Measurements from ENCODE around the gene NF2. TPM values are rescaled to one million over a fixed set of nuclear protein-coding genes. Genes with fewer than 3 reads are reported as not detected.

NF2 gene
- total and polyA plus RNA-seq, 11 donors: 15.0 to 137 (median 52.1) TPM

DNA sequence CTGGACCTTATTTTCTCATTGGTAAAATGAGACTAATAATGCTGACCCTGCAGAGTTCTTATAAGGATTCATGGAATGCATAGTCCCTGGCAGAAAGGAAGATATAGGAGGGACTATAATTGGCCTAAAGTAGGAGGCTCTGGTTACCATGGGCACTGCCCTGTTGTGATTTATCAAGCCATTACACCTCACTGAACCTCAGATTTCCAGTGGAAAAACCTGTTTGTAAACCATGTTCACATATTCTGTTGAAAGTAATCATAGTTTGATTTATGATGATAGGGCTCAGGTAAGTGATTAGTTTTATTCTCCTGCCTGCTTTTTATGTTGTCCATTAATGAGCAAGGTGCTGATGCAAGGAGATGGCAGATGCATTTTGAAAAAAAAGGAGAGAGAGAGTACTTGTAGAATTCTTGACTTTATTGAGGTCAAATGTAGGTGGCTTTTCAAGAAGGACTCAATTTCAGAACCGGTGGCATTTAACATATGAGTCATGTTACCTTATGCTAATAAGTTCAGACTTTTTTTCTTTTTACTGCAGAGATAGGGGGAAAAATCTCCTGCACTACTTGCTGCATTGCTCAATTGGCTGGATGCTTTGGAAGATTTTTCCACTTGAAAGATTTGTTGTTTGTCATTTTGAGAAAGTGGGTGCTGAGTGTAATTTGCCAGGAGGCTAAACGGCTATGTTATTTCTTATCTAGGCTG lies 14.6 kb downstream of the NF2 start:
- intact Hi-C loops (cut with DNase I): no loop called here
- WGBS, 4 donors: 33 to 40% (median 39%) methylated on average over 2 of the region's 2 CpGs
- Histone ChIP-seq H3K36me3 (no peaks in the 10 kb centered on the region), H3K27ac (no peak overlapping the region), H3K4me1 (peaks cover 0 to 35% (median 21%) of the 10 kb centered on the region in 12 donors), H3K9me3 (no peaks in the 10 kb centered on the region), H3K27me3 (no peaks in the 10 kb centered on the region), H3K4me3 (no peak overlapping the region)
- ATAC-seq (peak in 1 of 4 donors; percentile 38), DNase-seq (no peak)
- TF ChIP-seq, protein P1, sequence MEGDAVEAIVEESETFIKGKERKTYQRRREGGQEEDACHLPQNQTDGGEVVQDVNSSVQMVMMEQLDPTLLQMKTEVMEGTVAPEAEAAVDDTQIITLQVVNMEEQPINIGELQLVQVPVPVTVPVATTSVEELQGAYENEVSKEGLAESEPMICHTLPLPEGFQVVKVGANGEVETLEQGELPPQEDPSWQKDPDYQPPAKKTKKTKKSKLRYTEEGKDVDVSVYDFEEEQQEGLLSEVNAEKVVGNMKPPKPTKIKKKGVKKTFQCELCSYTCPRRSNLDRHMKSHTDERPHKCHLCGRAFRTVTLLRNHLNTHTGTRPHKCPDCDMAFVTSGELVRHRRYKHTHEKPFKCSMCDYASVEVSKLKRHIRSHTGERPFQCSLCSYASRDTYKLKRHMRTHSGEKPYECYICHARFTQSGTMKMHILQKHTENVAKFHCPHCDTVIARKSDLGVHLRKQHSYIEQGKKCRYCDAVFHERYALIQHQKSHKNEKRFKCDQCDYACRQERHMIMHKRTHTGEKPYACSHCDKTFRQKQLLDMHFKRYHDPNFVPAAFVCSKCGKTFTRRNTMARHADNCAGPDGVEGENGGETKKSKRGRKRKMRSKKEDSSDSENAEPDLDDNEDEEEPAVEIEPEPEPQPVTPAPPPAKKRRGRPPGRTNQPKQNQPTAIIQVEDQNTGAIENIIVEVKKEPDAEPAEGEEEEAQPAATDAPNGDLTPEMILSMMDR (IDR thresholded peaks at IDR 0.05): no peak
- no peak for TF ChIP-seq POLR2A (IDR thresholded peaks at IDR 0.05)

DNA sequence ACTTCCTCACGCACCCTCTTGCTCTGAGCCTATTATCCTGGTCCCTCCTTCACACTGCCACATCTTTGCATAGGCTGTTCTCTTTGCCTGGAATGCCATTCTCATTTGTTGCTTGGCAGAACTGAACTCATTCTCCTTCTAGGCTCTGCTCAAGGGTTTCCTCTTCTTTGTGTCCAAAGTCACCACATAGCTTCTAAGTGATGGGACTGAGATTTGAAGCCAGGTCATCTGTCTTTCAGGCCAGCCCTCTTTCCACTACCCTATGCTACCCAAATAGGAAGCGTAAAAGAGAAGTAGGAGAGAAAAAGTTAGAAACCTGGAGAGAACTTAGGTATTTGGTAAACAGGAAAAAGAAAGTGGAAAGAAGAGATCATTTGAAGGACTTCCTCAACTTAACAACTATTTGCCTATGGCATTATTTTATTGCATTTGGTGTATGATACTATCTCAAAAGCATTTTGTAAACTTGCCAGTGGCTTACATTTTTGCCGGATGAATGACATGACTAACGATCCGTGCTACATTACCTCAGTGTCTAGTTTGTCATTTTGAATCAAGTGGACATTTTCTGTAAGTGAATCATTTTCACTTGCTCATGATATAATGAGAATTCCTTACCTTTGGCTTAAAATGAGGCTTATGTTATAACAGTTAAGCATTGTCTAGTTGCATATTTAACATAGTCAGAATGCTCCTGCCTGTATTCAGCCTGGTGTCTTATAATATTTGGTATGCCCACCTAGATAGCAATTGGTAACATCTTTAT lies 18.5 kb downstream of the NF2 start:
- peaks cover 0 to 68% (median 34%) of the 10 kb centered on the region in 12 donors for H3K4me1 ChIP-seq

DNA sequence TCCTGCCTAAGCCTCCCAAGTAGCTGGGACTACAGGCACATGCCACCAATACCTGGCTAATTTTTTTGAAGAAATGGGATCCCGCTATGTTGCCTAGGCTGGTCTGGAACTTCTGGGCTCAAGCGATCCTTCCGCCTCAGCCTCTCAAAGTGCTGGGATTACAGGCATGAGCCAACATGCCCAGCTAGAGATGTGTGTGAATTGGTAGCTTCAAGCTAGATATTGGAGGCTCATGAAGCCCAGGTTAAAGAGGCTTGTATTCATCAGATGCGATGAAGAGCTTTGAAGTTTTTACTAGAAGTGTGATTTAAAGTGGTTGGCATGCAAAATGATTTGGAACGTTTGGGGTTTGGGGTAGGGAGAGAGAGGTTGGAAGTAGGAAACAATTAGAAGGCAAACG lies 19.6 kb downstream of the NF2 start:
- Histone ChIP-seq H3K4me1 (peaks cover 0 to 64% (median 30%) of the 10 kb centered on the region in 12 donors), H3K4me3 (no peak overlapping the region), H3K27me3 (no peaks in the 10 kb centered on the region), H3K9me3 (no peaks in the 10 kb centered on the region), H3K27ac (peak overlapping the region in 1 of 12 donors; percentile 25), H3K36me3 (no peaks in the 10 kb centered on the region)
- no peak for ATAC-seq
- DNase-seq: no peak
- WGBS, 4 donors: 83 to 87% (median 86%) methylated on average over 6 of the region's 6 CpGs
- TF ChIP-seq POLR2A (IDR thresholded peaks at IDR 0.05): no peak
- TF ChIP-seq, protein P1 (IDR thresholded peaks at IDR 0.05): no peak
- intact Hi-C loops (cut with DNase I): loop anchor here in 1 of 10 donors (10.0 kb wide), 1 partner anchor 382 kb away; no protein-coding TSS in a partner anchor

More for the DNA sequence above, 18.5 kb downstream of the NF2 start:
- intact Hi-C loops (cut with DNase I): loop anchor here in 2 of 10 donors (1.0 to 10.0 kb wide), 2 partner anchors 19 to 383 kb away; partner anchors contain the start of gene NF2 (in 1 of the 2)
- WGBS, 4 donors: 30 to 42% (median 32%) methylated on average over 5 of the region's 5 CpGs
- DNase-seq (no peak), ATAC-seq (peak in 3 of 4 donors; percentile 22 to 46 (median 30))
- Histone ChIP-seq H3K9me3 (no peaks in the 10 kb centered on the region), H3K27ac (peak overlapping the region in 3 of 12 donors; percentile 33 to 61 (median 38)), H3K27me3 (no peaks in the 10 kb centered on the region), H3K36me3 (no peaks in the 10 kb centered on the region), H3K4me3 (no peak overlapping the region)
- TF ChIP-seq, protein P1 (IDR thresholded peaks at IDR 0.05): no peak
- TF ChIP-seq POLR2A (IDR thresholded peaks at IDR 0.05): no peak
